Panc1 (cell line): Measurements from ENCODE around the gene LRRC39.

Experiments used
- POLR2AphosphoS5 ChIP-seq: IDR thresholded peaks from 2 replicates; pipeline ENCODE4 v1.6.1; 2012; ENCODE audit warnings: mild to moderate bottlenecking, low read depth, low read length, moderate library complexity
- SIN3A ChIP-seq: IDR thresholded peaks from 2 replicates; pipeline ENCODE4 v1.6.1; 2012; ENCODE audit warnings: low read depth, mild to moderate bottlenecking, low read length, moderate library complexity, borderline replicate concordance; ENCODE audit not compliant: insufficient read depth
- TCF7L2 ChIP-seq: IDR thresholded peaks from 2 replicates; pipeline ENCODE4 v1.6.1; 2011; ENCODE audit warnings: mild to moderate bottlenecking, low read depth, low read length, inconsistent platforms
- TF ChIP-seq, protein P1 (sequence below), 2 experiments: IDR thresholded peaks; 2 replicates each; pipeline ENCODE4 v1.6.1; 2011 to 2012; ENCODE audit warnings: low read depth in 2 of 2, control low read depth in 1 of 2, low read length in 1 of 2, mild to moderate bottlenecking in 1 of 2, moderate library complexity in 1 of 2; ENCODE audit not compliant: insufficient read depth in 1 of 2
- TF ChIP-seq, protein P2 (sequence below): fragments of 450-650 bp; IDR thresholded peaks from 2 replicates; pipeline ENCODE4 v1.5.1; 2017; ENCODE audit warnings: mild to moderate bottlenecking

DNA sequence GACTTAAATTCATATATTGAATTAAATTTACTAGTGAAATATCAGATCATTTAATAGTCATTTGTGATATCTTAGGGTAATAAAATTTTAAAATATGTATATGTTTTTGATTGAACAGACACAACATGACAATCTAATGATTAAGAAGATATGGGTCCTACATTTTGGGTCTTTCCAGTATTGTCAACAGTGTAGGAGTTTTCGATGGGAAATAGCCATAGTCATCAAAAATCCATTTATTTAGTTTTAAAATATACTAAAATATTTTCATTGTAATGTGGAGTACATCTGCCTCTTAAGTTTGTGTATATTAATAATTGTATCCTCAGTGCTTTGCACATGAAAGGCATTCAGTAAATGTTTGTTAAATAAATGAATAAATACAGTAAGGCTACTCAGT lies 31.1 kb downstream of the LRRC39 start:
- TF ChIP-seq, protein P1, sequence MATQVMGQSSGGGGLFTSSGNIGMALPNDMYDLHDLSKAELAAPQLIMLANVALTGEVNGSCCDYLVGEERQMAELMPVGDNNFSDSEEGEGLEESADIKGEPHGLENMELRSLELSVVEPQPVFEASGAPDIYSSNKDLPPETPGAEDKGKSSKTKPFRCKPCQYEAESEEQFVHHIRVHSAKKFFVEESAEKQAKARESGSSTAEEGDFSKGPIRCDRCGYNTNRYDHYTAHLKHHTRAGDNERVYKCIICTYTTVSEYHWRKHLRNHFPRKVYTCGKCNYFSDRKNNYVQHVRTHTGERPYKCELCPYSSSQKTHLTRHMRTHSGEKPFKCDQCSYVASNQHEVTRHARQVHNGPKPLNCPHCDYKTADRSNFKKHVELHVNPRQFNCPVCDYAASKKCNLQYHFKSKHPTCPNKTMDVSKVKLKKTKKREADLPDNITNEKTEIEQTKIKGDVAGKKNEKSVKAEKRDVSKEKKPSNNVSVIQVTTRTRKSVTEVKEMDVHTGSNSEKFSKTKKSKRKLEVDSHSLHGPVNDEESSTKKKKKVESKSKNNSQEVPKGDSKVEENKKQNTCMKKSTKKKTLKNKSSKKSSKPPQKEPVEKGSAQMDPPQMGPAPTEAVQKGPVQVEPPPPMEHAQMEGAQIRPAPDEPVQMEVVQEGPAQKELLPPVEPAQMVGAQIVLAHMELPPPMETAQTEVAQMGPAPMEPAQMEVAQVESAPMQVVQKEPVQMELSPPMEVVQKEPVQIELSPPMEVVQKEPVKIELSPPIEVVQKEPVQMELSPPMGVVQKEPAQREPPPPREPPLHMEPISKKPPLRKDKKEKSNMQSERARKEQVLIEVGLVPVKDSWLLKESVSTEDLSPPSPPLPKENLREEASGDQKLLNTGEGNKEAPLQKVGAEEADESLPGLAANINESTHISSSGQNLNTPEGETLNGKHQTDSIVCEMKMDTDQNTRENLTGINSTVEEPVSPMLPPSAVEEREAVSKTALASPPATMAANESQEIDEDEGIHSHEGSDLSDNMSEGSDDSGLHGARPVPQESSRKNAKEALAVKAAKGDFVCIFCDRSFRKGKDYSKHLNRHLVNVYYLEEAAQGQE (IDR thresholded peaks at IDR 0.05; ENCODE audit: insufficient read depth in 1 of 2, low read depth in 2 of 2, low read length in 1 of 2), result no peak
- TF ChIP-seq SIN3A (no peak), POLR2AphosphoS5 (no peak), TCF7L2 (no peak)
- TF ChIP-seq, protein P2, sequence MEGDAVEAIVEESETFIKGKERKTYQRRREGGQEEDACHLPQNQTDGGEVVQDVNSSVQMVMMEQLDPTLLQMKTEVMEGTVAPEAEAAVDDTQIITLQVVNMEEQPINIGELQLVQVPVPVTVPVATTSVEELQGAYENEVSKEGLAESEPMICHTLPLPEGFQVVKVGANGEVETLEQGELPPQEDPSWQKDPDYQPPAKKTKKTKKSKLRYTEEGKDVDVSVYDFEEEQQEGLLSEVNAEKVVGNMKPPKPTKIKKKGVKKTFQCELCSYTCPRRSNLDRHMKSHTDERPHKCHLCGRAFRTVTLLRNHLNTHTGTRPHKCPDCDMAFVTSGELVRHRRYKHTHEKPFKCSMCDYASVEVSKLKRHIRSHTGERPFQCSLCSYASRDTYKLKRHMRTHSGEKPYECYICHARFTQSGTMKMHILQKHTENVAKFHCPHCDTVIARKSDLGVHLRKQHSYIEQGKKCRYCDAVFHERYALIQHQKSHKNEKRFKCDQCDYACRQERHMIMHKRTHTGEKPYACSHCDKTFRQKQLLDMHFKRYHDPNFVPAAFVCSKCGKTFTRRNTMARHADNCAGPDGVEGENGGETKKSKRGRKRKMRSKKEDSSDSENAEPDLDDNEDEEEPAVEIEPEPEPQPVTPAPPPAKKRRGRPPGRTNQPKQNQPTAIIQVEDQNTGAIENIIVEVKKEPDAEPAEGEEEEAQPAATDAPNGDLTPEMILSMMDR, result no peak
